Cardiac fibroblast (primary cell): ENCODE data around the gene GZF1.

Experiments
- DNase-seq, 2 donors: peaks; one replicate each; pipeline versions ENCODE4 v3.0.0 to v3.0.0-alpha.2; 2010; ENCODE audit warnings: low read depth in 2 of 2
- H3K4me3 ChIP-seq, 2 donors: replicated peaks in 1 of 2; 1 replicate in 1 of 2; 2 replicates in 1 of 2; pipeline ENCODE4 v1.5.1; 2011; ENCODE audit warnings: low read depth in 2 of 2, low read length in 2 of 2, mild to moderate bottlenecking in 2 of 2, moderate library complexity in 1 of 2
- TF ChIP-seq, protein P1 (sequence below): IDR thresholded peaks from one replicate; pipeline ENCODE4 v1.5.1; 2011; ENCODE audit warnings: low read depth, mild to moderate bottlenecking, low read length, inconsistent platforms

GZF1 gene

DNA sequence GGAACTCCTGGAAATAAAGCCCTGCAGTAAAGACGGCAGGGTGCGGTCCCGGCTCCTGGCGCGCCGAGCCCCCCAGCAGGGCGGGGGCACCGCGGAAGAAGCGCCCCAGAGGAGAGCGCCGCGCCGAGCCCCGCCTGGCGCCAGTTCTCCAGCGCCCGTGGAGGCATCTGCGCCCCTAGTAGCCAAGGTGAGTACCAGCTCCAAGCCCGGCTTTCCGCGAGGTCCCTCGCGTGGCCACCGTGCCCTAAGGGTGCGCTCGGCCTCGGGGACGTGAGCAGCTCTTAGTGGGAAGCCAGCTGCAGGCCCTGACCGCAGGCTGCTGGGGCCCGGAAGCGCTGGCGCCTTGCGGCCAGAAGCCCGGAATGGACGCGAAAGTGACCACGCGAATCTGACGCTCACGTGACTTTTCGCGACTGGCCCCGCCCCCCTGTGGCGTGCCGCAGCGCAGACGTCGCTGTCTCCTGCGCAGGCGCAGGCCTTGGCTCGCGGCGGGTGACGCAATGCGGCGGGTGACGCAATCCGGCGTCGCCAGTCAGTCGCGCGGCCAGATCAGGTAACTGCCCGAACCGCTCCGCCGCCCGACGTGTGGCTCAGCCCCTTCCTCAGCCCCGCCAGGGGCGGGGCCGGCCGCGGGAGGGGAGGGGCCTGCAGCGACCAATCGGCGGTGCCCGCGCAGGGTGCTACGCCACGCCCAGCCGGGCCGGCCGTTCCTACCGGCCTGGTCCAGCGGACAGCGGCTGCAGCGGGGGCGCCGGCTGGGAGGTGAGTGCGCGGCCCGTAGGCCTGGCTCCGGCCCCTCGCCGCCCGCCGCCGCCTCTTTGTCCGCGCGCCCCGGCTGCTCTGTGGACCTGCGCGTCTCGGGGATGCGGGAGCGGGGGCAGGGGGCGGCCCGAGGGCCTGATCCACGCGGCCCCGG is at the start of gene GZF1:
Gene GZF1 (plus strand): TSS at position 707 of the 916 bp plus-strand sequence. CDS start 2,202 bp downstream, outside the sequence.
- TF ChIP-seq, protein P1, sequence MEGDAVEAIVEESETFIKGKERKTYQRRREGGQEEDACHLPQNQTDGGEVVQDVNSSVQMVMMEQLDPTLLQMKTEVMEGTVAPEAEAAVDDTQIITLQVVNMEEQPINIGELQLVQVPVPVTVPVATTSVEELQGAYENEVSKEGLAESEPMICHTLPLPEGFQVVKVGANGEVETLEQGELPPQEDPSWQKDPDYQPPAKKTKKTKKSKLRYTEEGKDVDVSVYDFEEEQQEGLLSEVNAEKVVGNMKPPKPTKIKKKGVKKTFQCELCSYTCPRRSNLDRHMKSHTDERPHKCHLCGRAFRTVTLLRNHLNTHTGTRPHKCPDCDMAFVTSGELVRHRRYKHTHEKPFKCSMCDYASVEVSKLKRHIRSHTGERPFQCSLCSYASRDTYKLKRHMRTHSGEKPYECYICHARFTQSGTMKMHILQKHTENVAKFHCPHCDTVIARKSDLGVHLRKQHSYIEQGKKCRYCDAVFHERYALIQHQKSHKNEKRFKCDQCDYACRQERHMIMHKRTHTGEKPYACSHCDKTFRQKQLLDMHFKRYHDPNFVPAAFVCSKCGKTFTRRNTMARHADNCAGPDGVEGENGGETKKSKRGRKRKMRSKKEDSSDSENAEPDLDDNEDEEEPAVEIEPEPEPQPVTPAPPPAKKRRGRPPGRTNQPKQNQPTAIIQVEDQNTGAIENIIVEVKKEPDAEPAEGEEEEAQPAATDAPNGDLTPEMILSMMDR, result peak; percentile 1
- H3K4me3 ChIP-seq, result peak within 1 kb of the TSS; percentile 84
- DNase-seq, result peak; percentile 98 to 99

DNA sequence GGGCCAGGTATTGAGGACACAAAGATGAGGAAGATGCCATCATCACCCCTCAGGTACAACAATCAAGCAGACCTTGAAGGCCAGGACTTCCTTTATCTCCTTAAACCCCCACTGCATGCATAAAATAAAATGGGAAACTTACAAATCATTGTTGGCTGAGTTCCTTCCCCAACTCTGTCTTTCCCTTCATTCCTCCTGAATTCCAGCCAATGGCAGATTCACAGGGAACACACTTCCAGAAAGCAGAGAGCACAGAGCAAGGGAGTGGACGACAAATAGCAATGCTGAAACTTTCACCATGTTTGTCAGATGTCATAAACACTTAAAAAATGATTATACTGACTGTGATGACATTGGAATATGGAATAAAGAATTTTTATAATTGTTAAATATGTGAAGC is 48.7 kb upstream of the GZF1 start:
- TF ChIP-seq, protein P1, result no peak
- no peak for DNase-seq
- no peak overlapping the region for H3K4me3 ChIP-seq

DNA sequence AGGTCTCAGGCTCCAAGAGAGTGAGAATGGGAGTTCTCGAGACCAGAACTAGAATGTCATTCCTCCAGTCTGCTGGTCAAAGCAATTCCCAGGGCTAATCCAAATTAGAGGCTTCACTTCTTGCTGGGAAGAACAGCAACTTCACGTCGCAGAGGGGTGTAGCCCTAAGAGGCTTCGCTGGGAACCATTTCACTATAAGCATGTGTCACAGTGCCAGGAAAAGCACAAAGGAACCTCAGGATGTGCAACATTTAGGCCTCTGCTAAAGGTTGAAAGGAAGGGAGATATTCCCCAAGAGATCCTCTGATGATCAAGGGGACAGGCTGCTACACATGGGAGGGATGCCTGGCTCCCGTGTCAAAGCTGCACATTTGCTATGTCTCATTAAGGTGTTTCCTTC is 47.3 kb upstream of the GZF1 start:
- no peak for DNase-seq
- no peak overlapping the region for H3K4me3 ChIP-seq
- TF ChIP-seq, protein P1, result no peak

DNA sequence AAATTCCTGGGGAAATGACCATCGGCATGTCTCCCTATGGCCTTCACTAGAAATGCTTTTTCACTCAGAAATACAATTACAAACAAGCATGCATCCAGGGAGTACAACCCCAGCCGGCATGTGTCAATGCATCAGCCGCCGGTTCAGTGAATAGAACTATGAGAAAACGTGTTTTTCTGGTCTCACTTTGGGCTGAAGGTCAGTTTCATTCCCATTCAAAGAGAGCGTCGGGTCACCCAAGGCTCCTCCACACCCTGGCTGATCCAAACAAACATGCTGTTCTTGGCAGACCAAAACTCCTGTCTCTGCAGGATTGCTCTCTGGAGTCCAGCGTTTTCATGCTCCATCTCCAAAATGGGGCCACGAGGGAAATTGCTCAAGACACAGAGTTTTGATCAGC is 46.9 kb upstream of the GZF1 start:
- DNase-seq, result no peak
- no peak overlapping the region for H3K4me3 ChIP-seq
- TF ChIP-seq, protein P1, result no peak

DNA sequence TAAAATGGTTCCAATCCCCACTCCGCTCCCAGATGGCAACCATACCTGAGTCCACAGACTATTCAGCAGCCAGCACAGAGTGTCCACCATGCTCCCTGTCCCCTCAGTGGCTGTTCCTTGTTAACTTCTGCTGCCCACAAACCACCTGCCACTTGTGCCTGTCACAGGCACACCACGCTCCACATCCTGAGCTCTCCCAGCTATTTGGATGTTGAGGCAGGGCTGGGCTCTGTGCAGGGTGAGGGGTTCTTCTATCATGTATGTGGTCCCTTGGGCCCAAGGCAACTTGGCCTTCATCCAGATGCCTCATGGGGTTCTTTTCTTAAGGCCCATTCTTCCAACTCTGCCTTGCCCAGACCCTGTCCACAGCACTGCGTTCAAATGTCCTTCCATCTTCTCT is 45.4 kb upstream of the GZF1 start:
- TF ChIP-seq, protein P1, result no peak
- H3K4me3 ChIP-seq, result no peak overlapping the region
- DNase-seq, result no peak

DNA sequence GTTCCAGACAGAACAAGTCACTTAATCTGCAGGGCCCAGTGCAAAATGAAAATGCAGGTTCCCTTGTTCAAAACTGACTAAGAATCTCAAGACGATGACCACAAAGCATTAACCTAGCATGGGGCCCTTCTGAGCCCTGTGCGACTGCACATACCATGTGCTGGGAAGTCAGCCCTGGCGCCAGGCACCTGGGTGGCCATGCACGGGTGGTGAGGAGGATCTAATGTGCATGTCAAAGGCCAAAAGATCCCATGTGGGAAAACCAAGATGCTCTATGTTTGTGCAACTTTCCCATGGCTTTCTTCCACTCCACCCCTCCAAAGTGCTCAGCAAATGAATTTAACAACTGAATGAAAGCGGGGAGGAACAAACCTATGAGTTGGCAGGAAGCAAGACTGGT is 44.9 kb upstream of the GZF1 start:
- TF ChIP-seq, protein P1, result no peak
- no peak overlapping the region for H3K4me3 ChIP-seq
- no peak for DNase-seq

DNA sequence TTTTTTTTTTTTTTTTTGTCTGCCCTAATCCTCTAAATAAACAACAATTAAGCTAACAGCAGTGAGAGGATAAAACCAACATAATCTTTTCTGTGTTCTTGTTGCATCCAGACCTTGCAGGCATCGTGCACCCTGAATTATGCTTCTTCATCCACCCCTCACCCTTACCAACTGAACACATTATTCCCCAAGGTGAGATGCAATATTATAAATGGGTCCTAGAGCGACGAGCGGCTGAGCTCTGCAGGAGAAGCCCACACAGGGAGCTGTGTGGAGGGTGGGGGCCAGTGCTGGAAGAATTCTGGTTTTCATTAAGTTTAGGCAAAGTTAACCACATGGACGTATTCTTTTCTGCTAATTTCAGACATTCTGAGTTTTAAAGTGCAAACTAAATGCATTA is 43.6 kb upstream of the GZF1 start:
- DNase-seq, result no peak
- no peak overlapping the region for H3K4me3 ChIP-seq
- TF ChIP-seq, protein P1, result no peak
